ENCODE data around the gene TEX44. TPM values are rescaled to one million over a fixed set of nuclear protein-coding genes. Genes with fewer than 3 reads are reported as not detected.
A peak's percentile ranks its signal among the peaks of the same experiment; 100 is the strongest.
"Not testable (repeated sequence)": the region's sequence is repeated elsewhere in the genome, so short reads cannot be mapped to it uniquely, and the experiment has no call there.

The TEX44 gene
- total RNA-seq (2014; rRNA removed; shearing (Covaris generic)) = not detected in 2 replicates

DNA sequence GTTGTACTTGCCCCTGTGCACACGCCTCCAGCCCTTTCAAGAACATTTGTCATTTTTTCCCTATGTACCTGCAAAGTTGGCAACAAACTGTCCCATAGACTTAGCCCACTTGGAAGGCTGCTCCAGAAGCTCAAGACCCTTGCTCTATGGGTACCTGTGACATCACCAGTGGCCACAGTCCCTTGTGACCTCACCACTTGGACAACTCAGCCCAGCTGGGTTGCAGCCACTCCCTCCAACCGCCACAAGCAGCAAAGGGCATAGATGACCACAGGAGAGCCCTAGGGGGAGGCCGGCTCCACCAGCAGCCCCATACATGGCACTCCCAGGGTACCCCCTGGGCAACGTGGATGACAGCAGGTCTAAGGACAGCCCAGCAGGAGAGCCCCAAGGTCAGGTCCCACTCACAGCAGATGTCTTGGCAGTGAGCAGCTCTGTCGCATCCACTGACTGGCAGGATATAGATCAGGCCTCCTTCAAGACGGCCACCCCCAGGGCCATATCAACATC is at the start of gene TEX44:
TSS of gene TEX44 (plus strand) at position 229 of the 510 bp plus-strand sequence. CDS start at position 317, 88 bp downstream.
- Histone ChIP-seq H3K36me3 (replicated peaks; ENCODE audit: control insufficient read depth, insufficient read depth, low read length) (no peaks in the 10 kb centered on the region), H3K4me3 (ENCODE audit: insufficient read depth, low read depth, low read length) (no peak within 1 kb of the TSS), H3K27me3 (ENCODE audit: control insufficient read depth, insufficient read depth, low read length) (no peaks in the 10 kb centered on the region)
- no peak for DNase-seq

DNA sequence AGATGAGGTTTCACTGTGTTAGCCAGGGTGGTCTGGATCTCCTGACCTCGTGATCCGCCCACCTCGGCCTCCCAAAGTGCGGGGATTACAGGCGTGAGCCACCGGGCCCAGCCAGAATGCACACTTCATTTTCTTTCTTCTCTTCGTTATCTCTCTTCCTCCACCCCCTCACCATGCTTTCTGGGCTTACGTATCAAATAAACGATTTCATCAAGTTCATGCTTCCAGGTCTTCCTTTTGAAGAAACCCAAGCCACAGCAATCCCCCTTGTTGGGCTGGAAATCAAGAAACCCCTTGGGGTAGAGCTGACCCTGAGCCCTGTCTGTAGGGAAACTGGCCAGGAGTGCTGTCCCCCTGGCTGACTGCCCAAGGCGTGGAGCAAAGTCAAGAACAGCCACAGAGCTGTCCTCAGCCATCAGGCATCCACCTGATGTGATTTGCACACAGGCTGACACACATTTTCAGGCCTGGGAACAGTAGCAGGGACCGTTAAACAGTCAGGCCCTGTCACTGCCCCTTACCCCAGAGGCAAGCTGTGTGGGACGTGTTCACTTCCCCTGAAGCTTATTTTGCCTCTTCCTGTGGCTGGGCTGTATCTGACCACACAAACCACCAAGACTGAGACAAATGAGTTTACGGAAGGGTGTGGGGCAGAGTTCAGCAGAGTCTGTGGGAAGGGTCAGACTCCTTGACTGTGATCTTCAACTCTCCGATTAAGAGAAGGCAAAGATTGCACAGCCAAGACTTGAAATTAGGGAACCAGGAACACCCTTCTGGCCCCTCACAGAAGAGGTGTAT is 47.4 kb upstream of the TEX44 start:
- H3K4me3 ChIP-seq (ENCODE audit: insufficient read depth, low read depth, low read length) = no peak overlapping the region
- H3K27me3 ChIP-seq (ENCODE audit: control insufficient read depth, insufficient read depth, low read length) = no peaks in the 10 kb centered on the region
- H3K36me3 ChIP-seq (replicated peaks; ENCODE audit: control insufficient read depth, insufficient read depth, low read length) = no peaks in the 10 kb centered on the region
- DNase-seq = no peak

DNA sequence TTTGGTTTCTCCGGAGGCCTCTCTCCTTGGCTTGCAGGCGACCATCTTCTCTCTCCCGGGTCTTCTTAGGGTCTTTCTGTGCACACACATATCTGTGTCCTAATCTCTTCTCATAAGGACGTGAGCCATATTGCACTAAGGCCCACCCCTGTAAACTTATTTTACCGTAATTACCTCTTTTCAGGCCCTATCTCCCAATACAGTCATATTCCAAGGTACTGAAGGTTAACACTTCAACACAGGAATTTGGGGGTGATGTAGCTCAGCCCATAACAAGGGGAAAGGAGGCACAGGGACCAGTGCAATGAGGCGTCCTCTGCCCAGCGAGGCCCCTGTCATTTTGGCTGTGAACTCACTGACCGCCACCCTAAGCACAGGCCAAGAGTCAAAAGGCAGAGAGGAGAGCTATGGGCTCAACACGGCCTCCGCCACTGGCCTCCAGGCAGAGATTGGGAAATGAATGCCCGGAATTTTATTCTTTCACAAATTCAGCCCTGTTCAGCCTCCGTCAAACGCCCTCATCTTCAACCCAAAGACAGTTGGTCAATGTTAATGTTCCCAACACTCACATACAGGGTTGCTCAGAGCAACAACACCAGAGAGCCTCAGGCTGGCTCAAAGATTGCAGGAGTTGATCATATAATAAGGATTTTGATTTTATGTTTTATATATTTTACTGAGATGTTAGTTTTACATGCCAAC is 46.5 kb upstream of the TEX44 start:
- Histone ChIP-seq H3K36me3 (replicated peaks; ENCODE audit: control insufficient read depth, insufficient read depth, low read length) (no peaks in the 10 kb centered on the region), H3K4me3 (ENCODE audit: insufficient read depth, low read depth, low read length) (no peak overlapping the region), H3K27me3 (ENCODE audit: control insufficient read depth, insufficient read depth, low read length) (no peaks in the 10 kb centered on the region)
- no peak for DNase-seq

DNA sequence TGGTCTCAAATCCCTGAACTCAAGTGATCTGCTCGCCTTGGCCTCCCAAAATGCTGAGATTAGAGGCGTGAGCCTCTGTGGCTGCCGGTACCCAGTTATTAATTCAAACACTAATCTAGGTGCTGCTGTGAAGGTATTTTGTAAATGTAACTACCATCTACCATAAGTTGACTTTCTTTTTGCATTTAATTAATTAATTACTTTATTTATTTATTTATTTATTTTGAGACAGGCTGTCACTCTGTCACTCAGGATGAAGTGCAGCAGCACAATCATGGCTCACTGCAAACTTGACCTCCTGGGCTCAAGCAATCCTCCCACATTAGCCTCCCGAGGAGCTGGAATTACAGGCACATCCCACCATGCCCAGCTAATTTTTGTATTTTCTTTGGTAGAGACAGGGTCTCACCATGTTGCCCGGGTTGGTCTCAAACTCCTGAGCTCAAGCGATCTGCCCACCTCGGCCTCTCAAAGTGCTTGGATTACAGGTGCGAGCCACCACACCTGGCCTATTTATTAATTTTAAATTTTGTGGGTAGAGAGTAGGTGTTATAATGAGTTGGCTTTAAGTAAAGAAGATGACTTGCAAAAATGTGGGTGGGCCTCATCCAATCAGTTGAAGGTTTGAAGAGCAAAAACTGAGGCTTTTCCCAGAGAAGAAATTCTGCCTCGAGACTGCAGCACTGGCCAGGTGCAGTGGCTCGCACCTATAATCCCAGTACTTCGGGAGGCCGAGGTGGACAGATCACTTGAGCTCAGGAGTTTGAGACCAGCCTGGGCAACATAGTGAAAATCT is 45.2 kb upstream of the TEX44 start:
- Histone ChIP-seq H3K27me3 (ENCODE audit: control insufficient read depth, insufficient read depth, low read length) (no peaks in the 10 kb centered on the region), H3K4me3 (ENCODE audit: insufficient read depth, low read depth, low read length) (no peak overlapping the region), H3K36me3 (replicated peaks; ENCODE audit: control insufficient read depth, insufficient read depth, low read length) (no peaks in the 10 kb centered on the region)
- DNase-seq = no peak

DNA sequence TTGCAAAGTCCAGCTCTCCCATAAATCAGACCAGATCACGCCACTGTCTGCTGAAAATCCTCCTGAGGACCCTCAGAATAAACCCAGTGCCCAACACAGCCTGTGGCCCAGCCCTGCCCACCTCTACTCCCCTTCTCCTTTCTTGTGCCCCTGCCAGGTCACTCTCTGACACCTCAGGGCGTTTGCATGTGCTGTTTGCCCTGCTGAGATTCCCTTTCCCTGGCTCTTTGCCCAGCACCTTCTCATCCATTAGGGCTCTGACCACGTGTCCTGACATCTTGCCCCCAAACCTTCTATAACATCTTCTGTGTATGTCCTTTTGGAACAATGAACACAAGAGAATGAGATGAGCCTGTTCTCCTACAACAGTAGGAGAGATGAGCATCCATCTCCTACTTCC is 43.9 kb upstream of the TEX44 start:
- Histone ChIP-seq H3K27me3 (ENCODE audit: control insufficient read depth, insufficient read depth, low read length) (no peaks in the 10 kb centered on the region), H3K36me3 (replicated peaks; ENCODE audit: control insufficient read depth, insufficient read depth, low read length) (no peaks in the 10 kb centered on the region), H3K4me3 (ENCODE audit: insufficient read depth, low read depth, low read length) (no peak overlapping the region)
- DNase-seq = no peak

DNA sequence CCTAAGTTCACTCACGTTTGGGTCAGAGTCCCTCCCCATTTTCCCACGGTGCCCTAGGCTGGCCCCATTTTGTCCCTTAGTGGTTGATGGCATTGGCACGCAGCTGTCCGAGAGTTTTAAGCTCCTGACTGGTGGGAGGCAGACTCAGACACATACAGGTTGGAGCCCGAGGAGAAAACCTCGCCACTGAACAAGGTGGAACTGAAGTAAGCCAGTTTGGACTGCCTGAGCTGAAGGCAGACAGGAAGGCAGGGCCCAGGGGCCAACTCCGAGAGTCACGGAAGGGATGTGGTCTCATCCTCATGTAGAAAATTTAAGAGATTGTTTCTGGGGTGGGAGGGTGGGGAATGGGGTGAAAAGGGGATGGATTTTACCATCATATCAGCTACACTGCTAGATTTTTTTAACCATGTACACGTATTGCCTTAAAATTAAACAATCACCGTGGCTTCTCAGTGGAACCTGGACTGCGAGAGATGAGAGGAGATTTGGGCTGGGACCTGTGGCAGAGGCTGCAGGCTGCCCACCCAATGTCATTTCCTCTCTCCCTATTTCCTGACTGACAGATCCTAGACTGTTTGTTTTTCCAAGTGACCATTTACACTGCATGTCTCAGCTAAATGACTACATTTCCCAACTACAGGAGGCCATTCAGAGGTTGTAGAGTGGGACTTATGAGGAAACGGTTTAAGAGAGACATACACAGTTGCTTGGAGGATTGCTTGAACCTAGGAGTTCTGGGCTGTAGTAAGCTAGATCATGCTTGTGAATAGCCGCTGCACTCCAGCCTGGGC is 43.0 kb upstream of the TEX44 start:
- Histone ChIP-seq H3K27me3 (ENCODE audit: control insufficient read depth, insufficient read depth, low read length) (no peaks in the 10 kb centered on the region), H3K36me3 (replicated peaks; ENCODE audit: control insufficient read depth, insufficient read depth, low read length) (no peaks in the 10 kb centered on the region), H3K4me3 (ENCODE audit: insufficient read depth, low read depth, low read length) (no peak overlapping the region)
- DNase-seq = no peak

DNA sequence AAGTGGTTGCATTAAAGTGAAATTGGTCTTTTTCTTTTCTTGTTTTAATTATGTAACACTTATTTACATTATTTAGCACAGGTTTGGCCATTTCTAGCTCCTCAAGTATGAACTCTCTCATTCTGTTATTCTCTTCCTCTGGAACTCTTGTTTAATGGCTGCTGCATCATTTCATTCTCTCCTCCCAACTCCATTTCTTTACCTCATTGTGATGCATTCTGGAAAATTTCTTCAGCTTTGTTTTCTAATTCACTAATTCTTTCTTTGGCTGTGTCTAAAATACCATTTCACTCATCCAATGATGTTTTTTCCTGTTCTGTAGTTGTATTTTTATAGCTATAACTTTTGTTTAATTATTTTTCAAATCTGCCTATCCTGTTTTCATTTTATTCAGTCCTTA is 39.9 kb upstream of the TEX44 start:
- no peaks in the 10 kb centered on the region for H3K27me3 ChIP-seq (ENCODE audit: control insufficient read depth, insufficient read depth, low read length)
- no peak overlapping the region for H3K4me3 ChIP-seq (ENCODE audit: insufficient read depth, low read depth, low read length)
- no peak for DNase-seq

DNA sequence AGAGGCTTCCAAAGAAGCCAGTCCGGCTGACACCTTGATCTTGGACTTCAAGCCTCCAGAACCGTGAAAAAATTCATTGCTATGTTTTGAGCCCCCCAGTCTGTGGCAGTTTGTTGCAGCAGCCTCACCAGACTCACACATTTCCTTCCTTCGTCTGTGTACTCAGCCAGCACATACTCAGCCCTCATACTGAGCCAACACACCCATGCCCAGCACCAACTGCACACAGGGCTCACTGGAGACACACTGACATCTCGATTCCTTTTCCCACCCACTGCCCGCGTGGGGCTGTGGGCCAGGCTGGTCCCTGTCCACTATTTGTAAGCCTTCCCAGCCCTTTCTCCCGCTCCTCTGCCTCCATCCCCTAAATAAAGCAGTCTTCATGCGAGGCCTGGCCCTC is 38.3 kb upstream of the TEX44 start:
- DNase-seq = no peak
- Histone ChIP-seq H3K27me3 (ENCODE audit: control insufficient read depth, insufficient read depth, low read length) (no peaks in the 10 kb centered on the region), H3K36me3 (replicated peaks; ENCODE audit: control insufficient read depth, insufficient read depth, low read length) (no peaks in the 10 kb centered on the region), H3K4me3 (ENCODE audit: insufficient read depth, low read depth, low read length) (no peak overlapping the region)

More for the DNA sequence above, 39.9 kb upstream of the TEX44 start:
- no peaks in the 10 kb centered on the region for H3K36me3 ChIP-seq (replicated peaks; ENCODE audit: control insufficient read depth, insufficient read depth, low read length)

DNA sequence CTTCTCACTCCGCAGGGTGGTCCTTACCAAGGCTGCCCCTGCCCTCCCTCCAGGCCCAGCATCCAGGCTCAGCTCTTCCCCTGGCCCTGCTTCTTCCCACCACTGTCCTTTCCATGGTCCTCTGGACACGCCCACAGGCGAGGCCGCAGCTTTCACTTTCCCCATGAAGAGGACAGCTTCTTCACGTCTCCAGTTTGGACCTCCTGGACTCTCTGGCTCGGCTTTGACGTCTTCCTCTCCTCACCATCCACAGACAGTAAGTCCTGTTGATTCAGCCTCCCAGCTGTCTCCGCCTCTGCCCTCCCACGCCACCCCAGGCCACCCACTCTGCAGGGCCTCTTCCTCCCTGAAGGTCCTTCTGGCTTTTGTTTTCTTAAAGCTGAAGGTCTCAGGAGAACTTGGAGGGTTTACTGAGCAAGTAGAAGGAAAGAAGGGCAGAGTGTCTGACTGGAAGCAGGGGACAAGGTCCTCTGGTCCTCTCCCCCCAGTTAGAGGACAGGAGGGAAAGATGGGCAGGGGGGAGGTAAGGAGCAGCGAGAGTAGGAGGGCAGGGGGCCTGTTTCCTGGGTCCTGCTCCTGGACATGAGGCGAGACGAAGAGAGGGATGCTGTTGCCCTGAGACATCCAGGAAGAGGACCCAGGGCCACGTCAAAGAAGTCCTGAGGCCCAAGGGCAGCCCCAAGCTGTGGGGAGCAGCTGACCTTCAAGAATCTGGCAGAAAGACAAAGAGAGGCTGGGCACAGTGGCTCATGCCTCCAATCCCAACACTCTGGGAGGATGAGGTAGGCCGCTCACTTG is 37.7 kb upstream of the TEX44 start:
- no peaks in the 10 kb centered on the region for H3K27me3 ChIP-seq (ENCODE audit: control insufficient read depth, insufficient read depth, low read length)
- DNase-seq = no peak
- H3K36me3 ChIP-seq (replicated peaks; ENCODE audit: control insufficient read depth, insufficient read depth, low read length) = no peaks in the 10 kb centered on the region
- H3K4me3 ChIP-seq (ENCODE audit: insufficient read depth, low read depth, low read length) = no peak overlapping the region

DNA sequence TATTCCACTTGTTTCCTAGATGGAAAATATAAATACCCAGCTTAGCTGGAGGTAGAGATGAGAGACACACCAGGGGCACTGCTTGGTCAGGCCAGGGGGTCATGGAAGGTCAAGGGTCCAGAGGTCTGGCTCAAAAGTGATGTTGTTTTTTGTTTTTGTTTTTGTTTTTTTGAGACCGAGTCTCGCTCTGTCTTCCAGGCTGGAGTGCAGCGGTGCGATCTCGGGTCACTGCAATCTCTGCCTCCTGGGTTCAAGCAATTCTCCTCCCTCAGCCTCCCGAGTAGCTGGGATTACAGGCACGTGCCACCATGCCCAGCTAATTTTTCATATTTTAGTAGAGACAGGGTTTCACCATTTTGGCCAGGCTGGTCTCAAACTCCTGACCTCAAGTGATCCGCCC is 36.2 kb upstream of the TEX44 start:
- H3K4me3 ChIP-seq (ENCODE audit: insufficient read depth, low read depth, low read length); DNase-seq; H3K36me3 ChIP-seq (replicated peaks; ENCODE audit: control insufficient read depth, insufficient read depth, low read length); H3K27me3 ChIP-seq (ENCODE audit: control insufficient read depth, insufficient read depth, low read length): not testable (repeated sequence)

DNA sequence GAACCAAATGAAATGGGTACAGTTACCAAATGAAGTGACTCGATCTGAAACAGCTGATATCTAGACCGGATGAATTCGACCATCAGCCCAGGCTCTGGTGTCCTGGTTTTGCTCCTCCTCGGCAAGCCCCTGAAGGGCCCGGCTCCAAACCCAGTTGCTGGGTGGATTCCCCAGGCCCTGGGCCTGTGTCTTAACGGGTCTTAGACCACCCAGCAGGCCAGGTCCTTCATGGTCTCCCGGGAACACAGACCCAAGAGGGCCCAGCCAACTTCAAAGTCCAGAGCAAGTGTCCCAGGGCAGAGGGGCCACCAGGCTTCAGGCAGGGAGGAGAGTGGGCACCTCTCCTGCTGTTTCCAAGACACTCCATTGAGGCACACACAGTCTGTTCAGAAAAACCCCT is 35.7 kb upstream of the TEX44 start:
- Histone ChIP-seq H3K36me3 (replicated peaks; ENCODE audit: control insufficient read depth, insufficient read depth, low read length) (no peaks in the 10 kb centered on the region), H3K4me3 (ENCODE audit: insufficient read depth, low read depth, low read length) (no peak overlapping the region), H3K27me3 (ENCODE audit: control insufficient read depth, insufficient read depth, low read length) (no peaks in the 10 kb centered on the region)
- no peak for DNase-seq

DNA sequence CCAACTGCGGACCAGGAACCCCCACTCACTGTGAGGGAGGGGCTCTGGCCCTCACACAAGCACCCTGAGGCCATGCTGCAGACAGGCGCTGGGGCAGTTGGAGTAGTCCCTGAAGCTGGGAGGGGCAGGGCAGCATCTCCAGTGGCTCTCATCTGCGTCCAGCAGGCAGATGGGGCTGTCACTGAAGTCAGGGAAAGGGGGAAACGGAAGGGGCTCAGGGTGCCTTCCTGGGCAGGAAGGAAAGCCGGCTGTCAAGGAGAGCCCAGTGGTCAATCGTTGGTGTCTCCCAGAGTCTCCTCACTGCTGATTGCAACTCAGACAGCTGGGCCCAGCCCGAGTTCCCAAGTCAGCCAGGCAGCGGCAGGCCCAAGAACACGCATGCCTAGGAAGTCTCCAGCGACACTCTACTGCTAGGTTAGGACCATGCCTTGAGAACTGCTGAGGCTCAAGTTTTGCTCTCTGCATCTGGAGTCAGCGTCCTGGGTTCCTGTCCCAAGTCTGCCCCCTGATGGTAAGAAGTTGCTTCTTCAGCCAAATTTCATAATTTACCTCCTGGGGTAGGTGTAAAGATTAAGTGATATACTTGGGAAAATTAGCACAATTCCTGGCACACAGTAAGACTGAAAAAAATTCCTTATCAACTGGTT is 35.0 kb upstream of the TEX44 start:
- Histone ChIP-seq H3K36me3 (replicated peaks; ENCODE audit: control insufficient read depth, insufficient read depth, low read length) (no peaks in the 10 kb centered on the region), H3K27me3 (ENCODE audit: control insufficient read depth, insufficient read depth, low read length) (no peaks in the 10 kb centered on the region), H3K4me3 (ENCODE audit: insufficient read depth, low read depth, low read length) (no peak overlapping the region)
- DNase-seq = peak; percentile 94

DNA sequence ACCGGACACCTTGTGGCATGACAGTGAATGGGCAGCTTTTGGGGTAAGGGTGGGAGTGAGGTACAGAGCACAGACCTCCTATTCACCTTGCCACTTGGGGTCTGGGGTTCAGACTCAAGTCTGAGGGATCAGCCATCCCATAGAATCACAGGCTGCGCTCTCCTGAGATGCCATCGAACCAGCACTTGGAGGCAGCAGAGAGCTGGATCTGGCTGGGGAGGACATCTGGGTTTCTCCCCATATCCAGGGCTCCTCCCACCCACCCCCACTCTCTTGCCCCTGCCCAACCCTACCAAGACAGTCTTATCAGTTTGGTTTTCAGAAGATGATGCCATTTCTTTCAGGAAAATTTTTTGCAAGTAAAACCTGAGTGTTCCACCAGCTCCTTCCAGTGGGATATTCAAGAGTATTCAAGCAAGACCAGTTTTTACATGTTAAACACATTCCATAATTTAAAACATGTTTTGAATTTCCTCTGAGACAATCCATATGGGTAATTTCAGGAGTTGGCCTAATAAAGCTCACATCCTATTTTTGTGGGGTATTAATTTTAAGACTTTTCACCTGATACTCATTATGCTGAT is 29.2 kb upstream of the TEX44 start:
- Histone ChIP-seq H3K4me3 (ENCODE audit: insufficient read depth, low read depth, low read length) (no peak overlapping the region), H3K27me3 (ENCODE audit: control insufficient read depth, insufficient read depth, low read length) (no peaks in the 10 kb centered on the region), H3K36me3 (replicated peaks; ENCODE audit: control insufficient read depth, insufficient read depth, low read length) (no peaks in the 10 kb centered on the region)
- DNase-seq = peak; percentile 93

Data from H7 (cell line).